ENCODE results near the gene CXCR1. TPM values are rescaled to one million over a fixed set of nuclear protein-coding genes. Genes with fewer than 3 reads are reported as not detected.

The CXCR1 gene
- total and polyA plus RNA-seq, 12 donors, result 0.07 to 0.68 (median 0.17) TPM; not detected in 3

- H3K27me3 ChIP-seq, result no peaks in the 10 kb centered on the region
- no peak overlapping the region for H3K4me3 ChIP-seq
- intact Hi-C loops (cut with DNase I), result no loop called here
- no peak for DNase-seq
- no peaks in the 10 kb centered on the region for H3K9me3 ChIP-seq (replicated peaks in 1 of 3)
- no peaks in the 10 kb centered on the region for H3K4me1 ChIP-seq (replicated peaks in 1 of 2)
- H3K36me3 ChIP-seq (replicated peaks in 1 of 2), result no peaks in the 10 kb centered on the region
- TF ChIP-seq POLR2A (IDR thresholded peaks at IDR 0.05) (no peak), CTCF (IDR thresholded peaks at IDR 0.05) (no peak)
- H3K27ac ChIP-seq, result no peak overlapping the region
- WGBS, 4 donors, result 71 to 77% (median 75%) methylated on average over 3 of the region's 3 CpGs
Observed at GRCh38 chr2:218192902-218193430, 26.2 kb upstream of the CXCR1 start.

- TF ChIP-seq CTCF (IDR thresholded peaks at IDR 0.05), result no peak
- TF ChIP-seq POLR2A (IDR thresholded peaks at IDR 0.05), result no peak
- no peaks in the 10 kb centered on the region for H3K9me3 ChIP-seq (replicated peaks in 1 of 3)
- H3K4me1 ChIP-seq (replicated peaks in 1 of 2), result no peaks in the 10 kb centered on the region
- intact Hi-C loops (cut with DNase I), result loop anchor here (5.0 kb wide), 2 partner anchors 69 to 74 kb away; partner anchors contain the start of gene GPBAR1 (in 1 of the 2)
- no peak overlapping the region for H3K4me3 ChIP-seq
- DNase-seq, result no peak
- WGBS, 4 donors, result 84 to 93% (median 87%) methylated on average over 2 of the region's 2 CpGs
- H3K36me3 ChIP-seq (replicated peaks in 1 of 2), result no peaks in the 10 kb centered on the region
- no peak overlapping the region for H3K27ac ChIP-seq
- no peaks in the 10 kb centered on the region for H3K27me3 ChIP-seq
Observed at GRCh38 chr2:218188528-218188927, 21.8 kb upstream of the CXCR1 start.

- intact Hi-C loops (cut with DNase I), result loop anchor here (5.0 kb wide), 2 partner anchors 70 to 75 kb away; partner anchors contain the start of gene GPBAR1 (in 1 of the 2)
Observed at GRCh38 chr2:218187296-218188015, 20.7 kb upstream of the CXCR1 start.

More at GRCh38 chr2:218187296-218188015, 20.7 kb upstream of the CXCR1 start:
- Histone ChIP-seq H3K9me3 (replicated peaks in 1 of 3) (no peaks in the 10 kb centered on the region), H3K36me3 (replicated peaks in 1 of 2) (no peaks in the 10 kb centered on the region), H3K27ac (no peak overlapping the region), H3K27me3 (no peaks in the 10 kb centered on the region), H3K4me3 (no peak overlapping the region), H3K4me1 (replicated peaks in 1 of 2) (no peaks in the 10 kb centered on the region)
- WGBS, 4 donors, result 66 to 71% (median 67%) methylated on average over 4 of the region's 4 CpGs
- TF ChIP-seq POLR2A (IDR thresholded peaks at IDR 0.05) (no peak), CTCF (IDR thresholded peaks at IDR 0.05) (no peak)
- no peak for DNase-seq

All from adrenal gland (tissue), 12 donors.